K562 (cell line): ENCODE data around the gene TUB.

Source experiments
- CHAMP1 ChIP-seq: fragments of 450-650 bp; IDR thresholded peaks from 2 replicates; pipeline ENCODE4 v1.6.1; 2016; ENCODE audit warnings: mild to moderate bottlenecking
- CTCF ChIP-seq, 3 experiments: IDR thresholded peaks in 2 of 3; conservative IDR thresholded peaks in 1 of 3; 2 replicates each; pipeline ENCODE4 v1.5.1; 2011 to 2012; ENCODE audit warnings: low read length in 3 of 3, mild to moderate bottlenecking in 3 of 3, control low read depth in 2 of 3, improper control_type of control experiment in 1 of 3, inconsistent platforms in 1 of 3, low read depth in 1 of 3, mixed read lengths in 1 of 3, moderate library complexity in 1 of 3; ENCODE audit not compliant: insufficient read depth in 2 of 3
- FOXJ3 ChIP-seq: sonication (generic); formaldehyde crosslinking; IDR thresholded peaks from 2 replicates; pipeline ENCODE4 v1.4.0; 2020; ENCODE audit warnings: mild to moderate bottlenecking, missing genetic modification reagents
- MAX ChIP-seq: sonication (generic); formaldehyde crosslinking; IDR thresholded peaks from 2 replicates; pipeline ENCODE4 v1.9.0; 2022; ENCODE audit warnings: mild to moderate bottlenecking, missing genetic modification reagents
- MITF ChIP-seq: IDR thresholded peaks from 2 replicates; pipeline ENCODE4 v1.6.1; 2014; ENCODE audit warnings: antibody characterized with exemption
- RAD51 ChIP-seq: fragments of 450-650 bp; IDR thresholded peaks from 2 replicates; pipeline ENCODE4 v1.7.1; 2016; ENCODE audit warnings: low read depth, mild to moderate bottlenecking, borderline replicate concordance
- RBBP5 ChIP-seq: fragments of 200-600 bp; sonication (generic); IDR thresholded peaks from 2 replicates; pipeline ENCODE4 v1.6.1; 2012; ENCODE audit warnings: borderline replicate concordance, mild to moderate bottlenecking, low read length, control low read depth, inconsistent platforms; ENCODE audit not compliant: insufficient read depth, poor library complexity, severe bottlenecking
- RBFOX2 ChIP-seq: fragments of 200-400 bp; formaldehyde crosslinking; IDR thresholded peaks from 2 replicates; pipeline ENCODE4 v1.6.1; 2017; ENCODE audit warnings: low read depth, mild to moderate bottlenecking, low read length, moderate library complexity
- SMC3 ChIP-seq: conservative IDR thresholded peaks from 2 replicates; pipeline ENCODE4 v1.6.1; 2011; ENCODE audit warnings: low read depth, low read length, improper control_type of control experiment; ENCODE audit not compliant: insufficient read depth
- TRIM24 ChIP-seq, 2 experiments: fragments of 450-650 bp; IDR thresholded peaks; 2 replicates each; pipeline ENCODE4 v1.6.1; 2016
- ZNF318 ChIP-seq, 2 experiments: fragments of 450-650 bp; IDR thresholded peaks; 2 replicates each; pipeline ENCODE4 v1.6.1; 2016; ENCODE audit warnings: mild to moderate bottlenecking in 2 of 2, borderline replicate concordance in 1 of 2, low read depth in 1 of 2, moderate library complexity in 1 of 2
- ZNF707 ChIP-seq: fragments of 250-450 bp; sonication (Bioruptor Pico); conservative IDR thresholded peaks from 2 replicates; pipeline ENCODE4 v1.8.0; 2022; ENCODE audit warnings: inconsistent platforms, mild to moderate bottlenecking, moderate library complexity

- TF ChIP-seq MITF: no peak
- TF ChIP-seq CTCF (IDR thresholded peaks at IDR 0.05 in 2 of 3, conservative IDR thresholded peaks at IDR 0.05 in 1 of 3; ENCODE audit: insufficient read depth in 2 of 3, low read depth in 1 of 3, low read length in 3 of 3): no peak
- TF ChIP-seq ZNF707 (CRISPR knock-in tag): no peak
- no peak for TF ChIP-seq RBBP5
- no peak for TF ChIP-seq CHAMP1
- no peak for TF ChIP-seq ZNF318 (IDR thresholded peaks at IDR 0.05; ENCODE audit: borderline replicate concordance in 1 of 2, low read depth in 1 of 2)
- no peak for TF ChIP-seq TRIM24 (IDR thresholded peaks at IDR 0.05)
- no peak for TF ChIP-seq FOXJ3
- TF ChIP-seq RBFOX2: no peak
- TF ChIP-seq SMC3: no peak
- TF ChIP-seq RAD51: no peak
- TF ChIP-seq MAX: no peak
Measured at GRCh38 chr11:8091721-8092120, 10.7 kb downstream of the TUB start.
